ACC112 (cell line): Measurements from ENCODE around the gene KCNQ5.
"Not testable (repeated sequence)": the region's sequence is repeated elsewhere in the genome, so short reads cannot be mapped to it uniquely, and the experiment has no call there.

Experiments
- H2AFZ ChIP-seq: fragments of 200-600 bp; sonication (generic); one replicate; pipeline ENCODE4 v1.6.0; 2017; ENCODE audit warnings: antibody characterized with exemption, low read length; ENCODE audit not compliant: unreplicated experiment
- H3K27ac ChIP-seq: fragments of 200-600 bp; sonication (generic); 2 replicates; pipeline ENCODE4 v1.5.1; 2014; ENCODE audit warnings: low read depth, mild to moderate bottlenecking, antibody characterized with exemption, low read length, moderate library complexity
- H3K27me3 ChIP-seq: fragments of 200-600 bp; sonication (generic); 2 replicates; pipeline ENCODE4 v1.6.1; 2014; ENCODE audit warnings: mild to moderate bottlenecking, antibody characterized with exemption, low read length, moderate library complexity, mixed read lengths; ENCODE audit not compliant: insufficient read depth
- H3K36me3 ChIP-seq: fragments of 200-600 bp; sonication (generic); 2 replicates; pipeline ENCODE4 v1.6.1; 2016; ENCODE audit warnings: mild to moderate bottlenecking, antibody characterized with exemption, low read length, moderate library complexity, mixed read lengths; ENCODE audit not compliant: insufficient read depth
- H3K4me1 ChIP-seq: fragments of 200-600 bp; sonication (generic); one replicate; pipeline ENCODE4 v1.6.1; 2016; ENCODE audit warnings: low read length, mixed read lengths; ENCODE audit not compliant: insufficient read depth, unreplicated experiment, control insufficient read depth
- H3K4me3 ChIP-seq: fragments of 200-600 bp; sonication (generic); 2 replicates; pipeline ENCODE4 v1.5.1; 2014; ENCODE audit warnings: mild to moderate bottlenecking, low read depth, low read length
- H3K79me2 ChIP-seq: fragments of 200-600 bp; sonication (generic); one replicate; pipeline ENCODE4 v1.6.0; 2016; ENCODE audit warnings: low read length; ENCODE audit not compliant: control insufficient read depth, unreplicated experiment, insufficient read depth

KCNQ5 gene

DNA sequence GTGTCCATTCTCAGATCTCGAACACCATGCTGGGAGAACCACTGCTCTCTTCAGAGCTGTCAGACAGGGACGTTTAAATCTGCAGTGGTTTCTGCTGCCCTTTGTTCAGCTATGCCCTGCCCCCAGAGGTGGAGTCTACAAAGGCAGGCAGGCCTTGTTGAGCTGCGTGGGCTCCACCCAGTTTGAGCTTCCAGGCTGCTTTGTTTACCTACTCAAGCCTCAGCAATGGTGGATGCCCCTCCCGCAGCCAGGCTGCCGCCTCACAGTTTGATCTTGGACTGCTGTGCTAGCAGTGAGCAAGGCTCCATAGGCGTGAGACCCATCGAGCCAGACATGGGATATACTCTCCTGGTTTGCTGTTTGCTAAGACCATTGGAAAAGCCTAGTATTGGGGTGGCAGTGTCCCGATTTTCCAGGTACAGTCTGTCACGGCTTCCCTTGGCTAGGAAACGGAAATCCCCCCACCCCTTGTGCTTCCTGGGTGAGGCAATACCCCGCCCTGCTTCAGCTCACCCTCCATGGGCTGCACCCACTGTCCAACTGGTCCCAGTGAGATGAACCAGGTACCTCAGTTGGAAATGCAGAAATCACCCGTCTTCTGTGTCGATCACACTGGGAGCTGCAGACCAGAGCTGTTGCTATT is 362.4 kb downstream of the KCNQ5 start:
- not testable (repeated sequence) for H3K36me3 ChIP-seq, H3K27me3 ChIP-seq, H2AFZ ChIP-seq, H3K4me1 ChIP-seq, H3K27ac ChIP-seq, H3K4me3 ChIP-seq, H3K79me2 ChIP-seq

- Histone ChIP-seq H3K4me3 (no peak overlapping the region), H3K27ac (no peak overlapping the region), H3K27me3 (no peaks in the 10 kb centered on the region), H2AFZ (no peak overlapping the region), H3K79me2 (no peaks in the 10 kb centered on the region), H3K36me3 (no peaks in the 10 kb centered on the region), H3K4me1 (no peaks in the 10 kb centered on the region)
Observed at GRCh38 chr6:72984981-72985665, 363.3 kb downstream of the KCNQ5 start.

DNA sequence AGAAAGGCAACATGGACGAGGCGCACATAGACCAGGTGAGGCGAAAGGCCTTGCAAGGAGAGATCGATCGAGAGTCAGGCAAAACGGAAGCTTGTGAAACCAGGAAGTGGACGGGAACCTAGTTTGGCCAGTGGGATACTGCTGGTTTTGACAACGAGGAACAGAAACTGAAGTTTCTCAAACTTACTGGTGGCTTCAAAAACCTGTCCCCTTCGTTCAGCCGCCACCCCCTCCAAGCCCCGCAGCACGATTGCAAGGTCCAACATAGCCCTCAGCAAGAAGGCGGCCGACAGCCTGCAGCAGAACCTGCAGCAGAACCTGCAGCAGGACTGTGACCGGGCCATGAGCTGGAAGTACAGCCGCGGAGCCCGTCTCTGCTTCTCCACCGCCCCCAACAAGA is 365.4 kb downstream of the KCNQ5 start:
- H3K36me3 ChIP-seq: no peaks in the 10 kb centered on the region
- no peaks in the 10 kb centered on the region for H3K4me1 ChIP-seq
- H3K79me2 ChIP-seq: no peaks in the 10 kb centered on the region
- no peak overlapping the region for H2AFZ ChIP-seq
- H3K27me3 ChIP-seq: no peaks in the 10 kb centered on the region
- no peak overlapping the region for H3K27ac ChIP-seq
- no peak overlapping the region for H3K4me3 ChIP-seq

DNA sequence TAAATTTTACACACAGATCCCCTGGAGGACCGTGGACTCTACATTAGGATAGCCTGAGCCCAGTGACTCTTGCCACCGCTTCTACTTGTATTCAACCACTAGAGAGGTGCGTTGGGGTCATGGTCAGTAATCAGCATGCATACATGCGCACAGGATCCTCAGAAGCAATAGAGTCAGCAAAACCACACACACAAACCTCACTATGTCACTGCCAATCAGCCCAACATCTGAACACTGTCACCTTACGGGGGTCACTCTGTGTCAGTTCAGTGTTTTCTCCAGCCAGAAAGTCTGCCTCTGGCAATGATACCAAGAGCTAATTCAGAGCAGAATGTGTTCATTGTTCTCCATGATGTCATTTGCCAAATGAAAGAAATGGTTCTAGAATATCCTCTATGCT is 378.1 kb downstream of the KCNQ5 start:
- Histone ChIP-seq H3K4me3 (no peak overlapping the region), H3K36me3 (no peaks in the 10 kb centered on the region), H2AFZ (no peak overlapping the region), H3K27me3 (no peaks in the 10 kb centered on the region), H3K79me2 (no peaks in the 10 kb centered on the region), H3K27ac (no peak overlapping the region), H3K4me1 (no peaks in the 10 kb centered on the region)

DNA sequence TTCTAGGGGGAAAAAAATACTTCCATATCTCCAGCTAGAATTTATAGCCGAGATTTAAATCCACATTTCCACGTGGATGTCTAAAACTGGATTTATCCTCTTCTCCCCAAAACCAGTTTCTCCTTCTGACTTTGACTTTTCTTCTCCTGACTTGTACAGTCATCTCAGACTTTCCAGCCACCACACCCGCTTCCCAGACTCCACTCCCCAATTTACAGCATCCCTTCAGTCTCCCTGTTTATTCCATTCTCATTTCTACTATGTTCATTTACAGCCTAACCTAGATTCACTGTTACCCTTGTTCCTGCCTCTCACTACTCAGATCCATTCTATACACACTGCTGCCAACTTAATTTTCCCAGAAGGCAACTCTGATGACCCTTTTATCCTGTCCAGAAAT is 378.6 kb downstream of the KCNQ5 start:
- H3K79me2 ChIP-seq: no peaks in the 10 kb centered on the region
- H3K4me3 ChIP-seq: no peak overlapping the region
- H2AFZ ChIP-seq: no peak overlapping the region
- no peaks in the 10 kb centered on the region for H3K36me3 ChIP-seq
- no peaks in the 10 kb centered on the region for H3K4me1 ChIP-seq
- H3K27me3 ChIP-seq: no peaks in the 10 kb centered on the region
- H3K27ac ChIP-seq: no peak overlapping the region

DNA sequence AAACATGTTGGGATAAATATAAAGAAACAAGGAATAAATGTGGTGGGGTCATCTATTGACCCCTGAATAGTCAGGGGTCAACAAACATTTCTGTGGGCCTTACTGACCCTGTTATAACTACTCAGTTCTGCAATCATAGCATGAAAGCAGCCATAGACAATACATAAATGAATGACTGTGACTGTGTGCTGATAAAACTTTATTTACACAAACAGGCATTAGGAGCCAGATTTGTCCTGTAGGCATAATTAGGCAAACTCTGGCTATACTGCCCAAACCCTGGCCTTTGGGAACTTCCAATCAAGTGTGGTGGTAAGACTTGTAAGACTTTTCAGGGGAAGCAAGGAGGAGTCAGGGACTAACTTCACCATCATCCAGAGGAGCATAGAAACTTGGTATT is 380.7 kb downstream of the KCNQ5 start:
- Histone ChIP-seq H3K27ac (no peak overlapping the region), H3K79me2 (no peaks in the 10 kb centered on the region), H2AFZ (no peak overlapping the region), H3K4me3 (no peak overlapping the region), H3K27me3 (no peaks in the 10 kb centered on the region), H3K4me1 (no peaks in the 10 kb centered on the region), H3K36me3 (0 out of 2 replicates have a peak, but pooled peaks cover under 1% of the 10 kb centered on the region)

DNA sequence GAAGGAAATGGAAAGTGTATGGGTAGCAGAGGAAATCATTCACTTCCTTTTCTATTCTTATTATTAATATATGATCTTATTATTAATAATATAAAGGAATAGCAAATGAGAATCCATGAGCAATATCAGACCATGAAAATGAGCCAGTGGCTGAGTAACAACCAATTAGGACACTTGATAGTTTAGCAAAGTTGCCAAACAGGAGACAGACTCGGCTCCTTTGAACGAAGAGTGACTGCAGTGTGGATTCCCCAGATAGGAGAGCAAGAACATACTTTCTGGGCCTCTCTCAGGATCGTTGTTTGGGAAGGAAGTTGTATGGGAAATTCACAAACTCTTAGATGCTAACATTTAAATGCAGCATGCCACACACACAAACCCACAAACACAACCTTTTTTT is 381.4 kb downstream of the KCNQ5 start:
- Histone ChIP-seq H2AFZ (no peak overlapping the region), H3K4me1 (no peaks in the 10 kb centered on the region), H3K27me3 (no peaks in the 10 kb centered on the region), H3K27ac (no peak overlapping the region), H3K79me2 (no peaks in the 10 kb centered on the region), H3K36me3 (peaks cover 7% of the 10 kb centered on the region), H3K4me3 (no peak overlapping the region)

DNA sequence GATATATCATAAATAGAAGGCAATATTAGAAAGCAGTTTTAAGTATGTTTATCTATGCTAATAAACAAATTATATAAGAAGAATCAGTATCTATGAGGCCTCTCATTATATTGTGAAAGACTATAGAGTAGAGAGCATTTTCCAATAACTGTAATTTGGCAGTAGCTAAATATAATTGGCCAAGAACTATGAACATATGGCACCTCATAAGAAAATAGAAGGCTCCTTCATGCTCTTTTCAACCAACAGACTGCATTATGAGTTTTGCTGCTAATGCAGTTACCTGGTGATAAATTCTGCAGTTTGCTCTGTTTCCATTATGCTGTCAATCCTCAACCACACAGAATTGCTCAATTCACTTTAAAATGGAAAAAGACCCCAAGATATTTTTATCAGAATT is 382.4 kb downstream of the KCNQ5 start:
- no peaks in the 10 kb centered on the region for H3K4me1 ChIP-seq
- no peak overlapping the region for H3K27ac ChIP-seq
- no peaks in the 10 kb centered on the region for H3K79me2 ChIP-seq
- H3K4me3 ChIP-seq: no peak overlapping the region
- peaks cover 7% of the 10 kb centered on the region for H3K36me3 ChIP-seq
- H2AFZ ChIP-seq: no peak overlapping the region
- H3K27me3 ChIP-seq: no peaks in the 10 kb centered on the region

DNA sequence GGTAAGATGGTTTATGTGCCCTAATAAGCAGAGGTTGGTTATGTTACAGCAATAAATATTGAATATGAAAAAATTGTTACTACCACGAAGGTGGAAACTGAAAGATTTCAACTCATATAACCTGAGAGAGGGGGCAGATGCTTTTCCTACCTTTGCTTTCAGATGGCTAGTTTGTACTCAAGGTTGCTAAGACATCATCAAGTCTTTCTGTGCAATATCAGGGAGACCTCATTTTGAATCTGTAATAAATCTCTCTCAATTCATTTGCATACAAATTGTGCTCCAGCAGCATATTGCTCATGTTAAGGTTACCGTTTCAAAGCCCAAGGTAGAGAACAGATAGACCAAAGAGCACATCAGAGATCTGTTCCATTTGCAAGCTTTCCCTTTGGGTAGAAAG is 383.0 kb downstream of the KCNQ5 start:
- Histone ChIP-seq H3K27me3 (no peaks in the 10 kb centered on the region), H3K36me3 (peaks cover 7% of the 10 kb centered on the region), H2AFZ (no peak overlapping the region), H3K4me1 (no peaks in the 10 kb centered on the region), H3K27ac (no peak overlapping the region), H3K4me3 (no peak overlapping the region), H3K79me2 (no peaks in the 10 kb centered on the region)

- H2AFZ ChIP-seq: no peak overlapping the region
- H3K4me1 ChIP-seq: no peaks in the 10 kb centered on the region
- H3K36me3 ChIP-seq: peaks cover 7% of the 10 kb centered on the region
- H3K27me3 ChIP-seq: no peaks in the 10 kb centered on the region
- H3K4me3 ChIP-seq: no peak overlapping the region
- no peak overlapping the region for H3K27ac ChIP-seq
- H3K79me2 ChIP-seq: no peaks in the 10 kb centered on the region
Observed at GRCh38 chr6:73006146-73006545, 384.3 kb downstream of the KCNQ5 start.

- H3K4me1 ChIP-seq: no peaks in the 10 kb centered on the region
- H3K4me3 ChIP-seq: no peak overlapping the region
- no peaks in the 10 kb centered on the region for H3K79me2 ChIP-seq
- H2AFZ ChIP-seq: no peak overlapping the region
- no peak overlapping the region for H3K27ac ChIP-seq
- peaks cover 7% of the 10 kb centered on the region for H3K36me3 ChIP-seq
- no peaks in the 10 kb centered on the region for H3K27me3 ChIP-seq
Observed at GRCh38 chr6:73011945-73012344, 390.1 kb downstream of the KCNQ5 start.
